ENCODE measurements around the gene CUL3. TPM values are rescaled to one million over a fixed set of nuclear protein-coding genes. Genes with fewer than 3 reads are reported as not detected.
"Not testable (repeated sequence)": the region's sequence is repeated elsewhere in the genome, so short reads cannot be mapped to it uniquely, and the experiment has no call there.

CUL3 gene
- total RNA-seq, 1 donor from 2014 or later = 95.5 TPM

GRCh38 chr2:224584111-224584784, 915 bp downstream of the CUL3 start:
- FAIRE-seq (no peak), DNase-seq (ENCODE audit: low read depth) (peak; percentile 40)
- peaks cover 9% of the 10 kb centered on the region for H3K4me1 ChIP-seq (ENCODE audit: insufficient read depth, low read length)
- peak overlapping the region; percentile 95 for H3K9ac ChIP-seq (ENCODE audit: low read length)
- no peaks in the 10 kb centered on the region for H3K27me3 Mint-ChIP-seq (ENCODE audit: low read depth, unreplicated experiment)
- H3K4me3 Mint-ChIP-seq (ENCODE audit: unreplicated experiment) = peak overlapping the region; percentile 100
- H3K79me2 ChIP-seq (ENCODE audit: insufficient read depth, low read length) = peaks cover 56% of the 10 kb centered on the region
- H3K9me3 ChIP-seq (ENCODE audit: insufficient read depth, low read depth, low read length) = no peaks in the 10 kb centered on the region
- no peak overlapping the region for H2AFZ ChIP-seq (ENCODE audit: low read depth, low read length)
- H3K4me1 Mint-ChIP-seq (ENCODE audit: low read depth, unreplicated experiment) = peaks cover 18% of the 10 kb centered on the region
- H3K27ac Mint-ChIP-seq (ENCODE audit: unreplicated experiment) = peak overlapping the region; percentile 87
- H3K27ac ChIP-seq (ENCODE audit: low read depth, low read length) = peak overlapping the region; percentile 89
- H4K20me1 ChIP-seq (ENCODE audit: insufficient read depth, low read length) = peaks cover 52% of the 10 kb centered on the region
- H3K36me3 Mint-ChIP-seq (ENCODE audit: low read depth, unreplicated experiment) = no peaks in the 10 kb centered on the region
- H3K9me3 Mint-ChIP-seq (ENCODE audit: unreplicated experiment) = no peaks in the 10 kb centered on the region
- no peaks in the 10 kb centered on the region for H3K27me3 ChIP-seq (ENCODE audit: insufficient read depth, low read length)
- H3K36me3 ChIP-seq (ENCODE audit: insufficient read depth, low read length) = no peaks in the 10 kb centered on the region
- peak overlapping the region; percentile 96 for H3K4me2 ChIP-seq (ENCODE audit: low read length)
- peak overlapping the region; percentile 98 for H3K4me3 ChIP-seq (ENCODE audit: insufficient read depth, low read depth, low read length)
- TF ChIP-seq EZH2 (IDR thresholded peaks at IDR 0.05; ENCODE audit: insufficient read depth, low read length) (no peak), CTCF (IDR thresholded peaks at IDR 0.05; ENCODE audit: insufficient read depth, low read depth, low read length) (no peak)

GRCh38 chr2:224583033-224583432, 2.1 kb downstream of the CUL3 start:
- Histone ChIP-seq H3K79me2 (ENCODE audit: insufficient read depth, low read length) (peaks cover 68% of the 10 kb centered on the region), H3K4me2 (ENCODE audit: low read length) (peak overlapping the region; percentile 96), H3K4me3 (ENCODE audit: insufficient read depth, low read depth, low read length) (peak overlapping the region; percentile 98), H4K20me1 (ENCODE audit: insufficient read depth, low read length) (peaks cover 63% of the 10 kb centered on the region)
- H3K4me1 Mint-ChIP-seq (ENCODE audit: low read depth, unreplicated experiment) = peaks cover 18% of the 10 kb centered on the region
- not testable (repeated sequence) for H3K27ac Mint-ChIP-seq (ENCODE audit: unreplicated experiment); H3K27me3 ChIP-seq (ENCODE audit: insufficient read depth, low read length); H3K9me3 ChIP-seq (ENCODE audit: insufficient read depth, low read depth, low read length); H3K36me3 ChIP-seq (ENCODE audit: insufficient read depth, low read length); FAIRE-seq; DNase-seq (ENCODE audit: low read depth); H3K9ac ChIP-seq (ENCODE audit: low read length); H3K27me3 Mint-ChIP-seq (ENCODE audit: low read depth, unreplicated experiment); H3K9me3 Mint-ChIP-seq (ENCODE audit: unreplicated experiment); H3K36me3 Mint-ChIP-seq (ENCODE audit: low read depth, unreplicated experiment); H2AFZ ChIP-seq (ENCODE audit: low read depth, low read length); H3K4me1 ChIP-seq (ENCODE audit: insufficient read depth, low read length); H3K27ac ChIP-seq (ENCODE audit: low read depth, low read length)
- peak overlapping the region; percentile 100 for H3K4me3 Mint-ChIP-seq (ENCODE audit: unreplicated experiment)

GRCh38 chr2:224580248-224580647, 4.9 kb downstream of the CUL3 start:
- H3K9ac ChIP-seq (ENCODE audit: low read length) = no peak overlapping the region
- peaks cover 91% of the 10 kb centered on the region for H4K20me1 ChIP-seq (ENCODE audit: insufficient read depth, low read length)
- H3K9me3 ChIP-seq (ENCODE audit: insufficient read depth, low read depth, low read length) = no peaks in the 10 kb centered on the region
- no peaks in the 10 kb centered on the region for H3K36me3 ChIP-seq (ENCODE audit: insufficient read depth, low read length)
- no peaks in the 10 kb centered on the region for H3K27me3 ChIP-seq (ENCODE audit: insufficient read depth, low read length)
- H3K4me1 ChIP-seq (ENCODE audit: insufficient read depth, low read length) = peaks cover 4% of the 10 kb centered on the region
- Mint-ChIP-seq H3K36me3 (ENCODE audit: low read depth, unreplicated experiment) (no peaks in the 10 kb centered on the region), H3K4me1 (ENCODE audit: low read depth, unreplicated experiment) (peaks cover 26% of the 10 kb centered on the region), H3K4me3 (ENCODE audit: unreplicated experiment) (no peak overlapping the region), H3K9me3 (ENCODE audit: unreplicated experiment) (no peaks in the 10 kb centered on the region), H3K27ac (ENCODE audit: unreplicated experiment) (no peak overlapping the region), H3K27me3 (ENCODE audit: low read depth, unreplicated experiment) (no peaks in the 10 kb centered on the region)
- no peak overlapping the region for H3K4me3 ChIP-seq (ENCODE audit: insufficient read depth, low read depth, low read length)
- FAIRE-seq (no peak), DNase-seq (ENCODE audit: low read depth) (no peak)
- no peak overlapping the region for H2AFZ ChIP-seq (ENCODE audit: low read depth, low read length)
- H3K4me2 ChIP-seq (ENCODE audit: low read length) = no peak overlapping the region
- TF ChIP-seq EZH2 (IDR thresholded peaks at IDR 0.05; ENCODE audit: insufficient read depth, low read length) (no peak), CTCF (IDR thresholded peaks at IDR 0.05; ENCODE audit: insufficient read depth, low read depth, low read length) (no peak)
- H3K27ac ChIP-seq (ENCODE audit: low read depth, low read length) = no peak overlapping the region
- H3K79me2 ChIP-seq (ENCODE audit: insufficient read depth, low read length) = peaks cover 96% of the 10 kb centered on the region

Data from astrocyte (in vitro differentiated cells and primary cell).